Karpas-422 (cell line): ENCODE measurements around the gene GNE. TPM values are rescaled to one million over a fixed set of nuclear protein-coding genes. Genes with fewer than 3 reads are reported as not detected.
"Not testable (repeated sequence)": the region's sequence is repeated elsewhere in the genome, so short reads cannot be mapped to it uniquely, and the experiment has no call there.

Experiments
- DNase-seq: peaks from one replicate; pipeline ENCODE4 v3.0.0-alpha.2; 2015
- H2AFZ ChIP-seq: fragments of 200-600 bp; sonication (generic); 2 replicates; pipeline ENCODE4 v1.6.1; 2014; ENCODE audit warnings: antibody characterized with exemption, low read length, mixed read lengths
- H3K27ac ChIP-seq: fragments of 200-600 bp; sonication (generic); 2 replicates; pipeline ENCODE4 v1.5.1; 2014; ENCODE audit warnings: mild to moderate bottlenecking, low read length, moderate library complexity
- H3K27me3 ChIP-seq: fragments of 200-600 bp; sonication (generic); 2 replicates; pipeline ENCODE4 v1.6.1; 2014; ENCODE audit warnings: low read length, mixed read lengths
- H3K36me3 ChIP-seq: fragments of 200-600 bp; sonication (generic); 2 replicates; pipeline ENCODE4 v1.6.1; 2014; ENCODE audit warnings: low read length, mixed read lengths; ENCODE audit not compliant: insufficient read depth
- H3K4me1 ChIP-seq: fragments of 200-600 bp; sonication (generic); 2 replicates; pipeline ENCODE4 v1.6.1; 2014; ENCODE audit warnings: mild to moderate bottlenecking, low read length, mixed read lengths
- H3K4me2 ChIP-seq: fragments of 200-600 bp; sonication (generic); 2 replicates; pipeline ENCODE4 v1.6.1; 2014; ENCODE audit warnings: low read length, low read depth, mild to moderate bottlenecking; ENCODE audit not compliant: poor library complexity, severe bottlenecking
- H3K4me3 ChIP-seq: fragments of 200-600 bp; sonication (generic); 2 replicates; pipeline ENCODE4 v1.5.1; 2014; ENCODE audit warnings: mild to moderate bottlenecking, antibody characterized with exemption, low read length, mixed read lengths
- H3K79me2 ChIP-seq: fragments of 200-600 bp; sonication (generic); 2 replicates; pipeline ENCODE4 v1.6.1; 2014; ENCODE audit warnings: mild to moderate bottlenecking, low read length, mixed read lengths
- H3K9ac ChIP-seq: fragments of 200-600 bp; sonication (generic); 2 replicates; pipeline ENCODE4 v1.6.0; 2014; ENCODE audit warnings: low read length
- H3K9me2 ChIP-seq: fragments of 200-600 bp; sonication (generic), shearing (Covaris generic); replicated peaks from 2 replicates; pipeline ENCODE4 v1.6.0; 2014; ENCODE audit warnings: mild to moderate bottlenecking, low read length, moderate library complexity; ENCODE audit not compliant: insufficient read depth
- H3K9me3 ChIP-seq: fragments of 300-700, 200-600 bp; sonication (generic); 2 replicates; pipeline ENCODE4 v1.6.1; 2014; ENCODE audit warnings: low read length, mixed read lengths
- H4K20me1 ChIP-seq: fragments of 200-600 bp; sonication (generic); 2 replicates; pipeline ENCODE4 v1.6.1; 2014; ENCODE audit warnings: mild to moderate bottlenecking, antibody characterized with exemption, low read length, low read depth; ENCODE audit not compliant: insufficient read depth
- total RNA-seq: library from RNA; depleted of rRNA; stranded (reverse); fragments of >200 nt; shearing (Covaris generic); gene quantifications from 2 replicates; pipeline ENCODE4 v1.2.3, GENCODE V29; 2014; ENCODE audit warnings: low replicate concordance

GNE gene
- total RNA-seq, 1 experiment from 2014 or later, result 14.8 TPM

DNA sequence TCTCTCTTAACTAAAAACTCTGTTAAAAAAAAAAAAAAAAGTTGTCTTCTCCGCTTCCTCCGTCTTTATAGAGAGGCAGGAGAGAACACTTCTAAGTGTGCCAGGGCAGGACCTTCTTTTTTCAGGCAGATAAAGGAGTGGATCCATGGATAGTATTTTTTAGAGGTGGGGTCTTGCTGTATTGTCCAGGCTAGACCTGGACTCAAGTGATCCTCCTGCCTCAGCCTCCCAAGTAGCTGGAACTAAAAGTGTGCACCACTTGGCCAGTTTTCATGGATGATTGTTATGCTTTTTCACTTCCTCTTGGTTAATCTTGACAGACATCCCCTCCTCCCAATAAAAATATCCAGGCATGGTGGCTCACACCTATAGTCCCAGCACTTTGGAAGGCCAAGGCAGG lies 20.0 kb upstream of the GNE start:
- H3K9me3 ChIP-seq, result no peaks in the 10 kb centered on the region
- H4K20me1 ChIP-seq, result no peaks in the 10 kb centered on the region
- no peak for DNase-seq
- no peak overlapping the region for H3K4me2 ChIP-seq
- no peak overlapping the region for H3K4me3 ChIP-seq
- H2AFZ ChIP-seq, result no peak overlapping the region
- no peaks in the 10 kb centered on the region for H3K27me3 ChIP-seq
- H3K4me1 ChIP-seq, result no peaks in the 10 kb centered on the region
- no peak overlapping the region for H3K9ac ChIP-seq
- H3K27ac ChIP-seq, result no peak overlapping the region
- H3K36me3 ChIP-seq, result no peaks in the 10 kb centered on the region
- no peaks in the 10 kb centered on the region for H3K79me2 ChIP-seq
- no peaks in the 10 kb centered on the region for H3K9me2 ChIP-seq

DNA sequence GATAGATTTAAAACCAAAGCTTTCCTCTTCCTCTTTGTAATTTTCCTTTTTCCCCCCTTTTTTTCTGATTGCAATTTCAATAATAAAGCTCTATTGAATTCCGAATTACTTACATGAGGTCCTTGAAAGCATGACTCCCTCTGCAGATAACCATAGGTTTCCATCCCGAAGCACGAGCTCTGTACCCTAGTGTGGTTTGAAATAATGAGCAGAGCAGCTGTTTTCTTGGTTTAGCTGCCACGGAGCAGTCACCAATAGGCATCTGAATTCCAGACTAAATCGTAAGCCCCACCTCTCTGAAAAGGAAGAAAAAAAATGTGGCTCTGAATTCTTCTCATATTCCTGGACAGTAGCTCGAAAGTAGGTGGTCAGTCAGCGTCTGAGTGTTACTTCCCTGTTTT lies 18.5 kb upstream of the GNE start:
- no peaks in the 10 kb centered on the region for H3K4me1 ChIP-seq
- no peak overlapping the region for H3K9ac ChIP-seq
- H3K27ac ChIP-seq, result no peak overlapping the region
- H3K4me2 ChIP-seq, result no peak overlapping the region
- H3K9me3 ChIP-seq, result no peaks in the 10 kb centered on the region
- no peak overlapping the region for H3K4me3 ChIP-seq
- H3K27me3 ChIP-seq, result no peaks in the 10 kb centered on the region
- no peaks in the 10 kb centered on the region for H3K79me2 ChIP-seq
- no peaks in the 10 kb centered on the region for H3K36me3 ChIP-seq
- no peaks in the 10 kb centered on the region for H3K9me2 ChIP-seq
- no peak overlapping the region for H2AFZ ChIP-seq
- DNase-seq, result no peak
- H4K20me1 ChIP-seq, result no peaks in the 10 kb centered on the region

DNA sequence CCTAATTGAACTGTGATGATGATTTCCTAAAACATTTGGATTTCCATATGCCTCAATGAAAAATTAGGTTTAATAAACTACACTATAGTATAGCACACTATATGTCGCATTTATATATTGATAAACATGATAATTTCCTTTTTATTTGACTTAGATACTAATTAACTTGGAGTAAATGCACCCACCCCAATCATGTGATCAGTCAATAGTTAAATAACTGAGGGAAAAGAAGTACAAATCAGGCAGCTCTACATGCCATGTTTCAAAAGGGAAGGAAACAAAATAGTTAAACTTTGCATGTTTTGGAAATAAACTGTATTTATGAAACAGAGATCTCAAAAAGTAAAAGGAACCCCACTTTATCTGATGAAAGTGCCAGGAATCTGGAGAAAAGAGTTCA lies 18.0 kb upstream of the GNE start:
- H3K9ac ChIP-seq, result no peak overlapping the region
- no peaks in the 10 kb centered on the region for H3K4me1 ChIP-seq
- no peaks in the 10 kb centered on the region for H3K27me3 ChIP-seq
- no peaks in the 10 kb centered on the region for H3K9me2 ChIP-seq
- no peak overlapping the region for H2AFZ ChIP-seq
- DNase-seq, result no peak
- no peaks in the 10 kb centered on the region for H3K9me3 ChIP-seq
- H3K4me3 ChIP-seq, result no peak overlapping the region
- H3K36me3 ChIP-seq, result no peaks in the 10 kb centered on the region
- H3K27ac ChIP-seq, result no peak overlapping the region
- H4K20me1 ChIP-seq, result no peaks in the 10 kb centered on the region
- H3K4me2 ChIP-seq, result no peak overlapping the region
- no peaks in the 10 kb centered on the region for H3K79me2 ChIP-seq

DNA sequence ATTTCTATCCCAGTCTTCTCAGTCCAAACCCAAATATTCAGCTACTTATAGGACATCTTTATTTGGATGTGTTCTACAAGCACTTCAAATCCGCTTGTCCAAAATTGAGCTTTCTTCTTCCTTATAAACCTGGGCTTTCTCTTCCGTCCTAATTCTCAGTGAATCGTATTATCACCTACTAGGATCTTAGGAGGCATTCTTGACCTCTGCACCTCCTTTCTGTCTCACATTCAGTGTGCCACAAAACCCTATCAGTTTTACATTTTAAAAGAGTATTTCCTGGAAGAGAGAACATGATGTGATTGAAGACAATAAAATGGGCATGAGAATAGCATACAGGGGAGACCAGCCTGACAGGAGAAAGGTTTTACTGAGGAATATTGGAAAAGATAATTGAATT lies 16.8 kb upstream of the GNE start:
- no peaks in the 10 kb centered on the region for H3K4me1 ChIP-seq
- no peak overlapping the region for H3K9ac ChIP-seq
- no peaks in the 10 kb centered on the region for H3K9me2 ChIP-seq
- no peaks in the 10 kb centered on the region for H3K79me2 ChIP-seq
- H2AFZ ChIP-seq, result no peak overlapping the region
- no peak for DNase-seq
- no peak overlapping the region for H3K4me2 ChIP-seq
- H3K4me3 ChIP-seq, result no peak overlapping the region
- no peaks in the 10 kb centered on the region for H4K20me1 ChIP-seq
- H3K27ac ChIP-seq, result no peak overlapping the region
- no peaks in the 10 kb centered on the region for H3K36me3 ChIP-seq
- no peaks in the 10 kb centered on the region for H3K27me3 ChIP-seq
- H3K9me3 ChIP-seq, result no peaks in the 10 kb centered on the region

DNA sequence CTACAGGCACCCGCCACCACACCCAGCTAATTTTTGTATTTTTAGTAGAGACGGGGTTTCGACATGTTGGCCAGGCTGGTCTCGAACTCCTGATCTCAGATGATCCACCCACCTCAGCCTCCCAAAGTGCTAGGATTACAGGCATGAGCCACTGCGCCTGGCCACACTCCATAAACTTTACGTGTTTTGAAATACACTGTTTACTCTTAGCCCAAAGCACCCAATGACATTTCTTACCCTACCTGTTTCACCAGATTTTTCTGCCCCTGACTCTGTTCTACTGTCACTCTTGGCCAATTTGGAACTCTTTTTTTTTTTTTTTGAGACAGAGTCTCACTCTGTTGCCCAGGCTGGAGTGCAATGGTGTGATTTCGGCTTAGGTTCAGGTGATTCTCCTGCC lies 15.1 kb upstream of the GNE start:
- not testable (repeated sequence) for H2AFZ ChIP-seq, H3K9me3 ChIP-seq, H3K79me2 ChIP-seq, H3K4me2 ChIP-seq, H3K36me3 ChIP-seq, H3K4me3 ChIP-seq, H3K9me2 ChIP-seq, H4K20me1 ChIP-seq, DNase-seq, H3K27ac ChIP-seq, H3K4me1 ChIP-seq, H3K9ac ChIP-seq, H3K27me3 ChIP-seq

DNA sequence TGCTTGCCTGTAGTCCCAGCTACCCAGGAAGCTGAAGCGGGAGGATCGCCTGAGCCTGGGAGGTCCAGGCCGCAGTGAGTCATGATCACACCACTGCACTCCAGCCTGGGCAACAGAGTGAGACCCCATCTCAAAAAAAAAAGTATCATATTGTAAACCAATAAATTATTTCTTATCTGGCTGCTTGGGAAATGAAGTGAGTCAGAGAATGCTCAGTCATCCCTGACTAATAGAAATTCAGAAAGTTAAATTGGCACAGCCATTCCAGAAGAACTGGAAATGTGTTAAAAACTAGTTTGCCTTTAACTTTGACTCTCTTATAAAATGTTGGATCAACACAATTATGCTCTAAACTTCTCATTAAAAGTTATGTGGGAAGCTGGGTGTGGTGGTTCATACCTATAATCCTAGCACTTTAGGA lies 9.8 kb upstream of the GNE start:
- no peak for DNase-seq
- H3K36me3 ChIP-seq, result no peaks in the 10 kb centered on the region
- no peaks in the 10 kb centered on the region for H3K9me3 ChIP-seq
- no peak overlapping the region for H3K4me2 ChIP-seq
- H4K20me1 ChIP-seq, result no peaks in the 10 kb centered on the region
- H3K79me2 ChIP-seq, result no peaks in the 10 kb centered on the region
- H3K4me1 ChIP-seq, result no peaks in the 10 kb centered on the region
- no peak overlapping the region for H2AFZ ChIP-seq
- no peak overlapping the region for H3K9ac ChIP-seq
- H3K9me2 ChIP-seq, result no peaks in the 10 kb centered on the region
- H3K27me3 ChIP-seq, result no peaks in the 10 kb centered on the region
- no peak overlapping the region for H3K4me3 ChIP-seq
- H3K27ac ChIP-seq, result no peak overlapping the region

DNA sequence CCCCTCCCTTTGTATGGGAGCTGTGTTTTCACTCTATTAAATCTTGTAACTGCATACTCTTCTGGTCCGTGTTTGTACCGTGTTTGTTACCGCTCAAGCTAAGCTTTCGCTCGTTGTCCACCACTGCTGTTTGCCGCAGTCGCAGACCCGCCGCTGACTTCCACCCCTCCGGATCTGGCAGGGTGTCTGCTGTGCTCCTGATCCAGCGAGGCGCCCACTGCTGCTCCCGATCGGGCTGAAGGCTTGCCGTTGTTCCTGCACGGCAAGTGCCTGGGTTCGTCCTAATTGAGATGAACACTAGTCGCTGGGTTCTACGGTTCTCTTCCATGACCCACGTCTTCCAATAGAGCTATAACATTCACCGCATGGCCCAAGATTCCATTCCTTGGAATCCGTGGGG lies 6.6 kb upstream of the GNE start:
- no peak overlapping the region for H2AFZ ChIP-seq
- H3K27me3 ChIP-seq, result no peaks in the 10 kb centered on the region
- no peak for DNase-seq
- no peaks in the 10 kb centered on the region for H4K20me1 ChIP-seq
- no peak overlapping the region for H3K4me3 ChIP-seq
- H3K4me1 ChIP-seq, result no peaks in the 10 kb centered on the region
- no peaks in the 10 kb centered on the region for H3K36me3 ChIP-seq
- no peak overlapping the region for H3K27ac ChIP-seq
- no peaks in the 10 kb centered on the region for H3K9me2 ChIP-seq
- no peaks in the 10 kb centered on the region for H3K9me3 ChIP-seq
- H3K79me2 ChIP-seq, result no peaks in the 10 kb centered on the region
- no peak overlapping the region for H3K4me2 ChIP-seq
- H3K9ac ChIP-seq, result no peak overlapping the region

DNA sequence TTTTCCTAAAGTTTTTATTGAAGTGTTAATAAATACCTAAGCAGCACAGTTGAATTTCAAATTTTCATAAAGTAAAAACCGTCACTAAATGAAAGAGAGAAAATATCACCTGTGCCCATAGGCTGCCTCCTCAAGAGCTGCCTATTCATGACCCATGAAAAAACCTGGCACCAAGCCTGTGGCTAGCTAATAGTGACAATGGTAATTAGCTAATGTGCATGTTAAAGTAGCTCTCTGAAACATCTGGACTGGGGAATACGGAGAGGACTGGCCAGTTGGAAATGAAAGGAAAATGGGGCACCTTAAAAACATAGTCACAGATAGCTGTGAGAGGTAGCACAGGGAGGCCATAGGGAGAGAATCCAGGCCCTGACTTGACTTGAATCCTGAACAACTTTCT lies 5.4 kb upstream of the GNE start:
- Histone ChIP-seq H3K9me2 (no peaks in the 10 kb centered on the region), H3K4me1 (peaks cover 6% of the 10 kb centered on the region), H3K4me2 (no peak overlapping the region), H2AFZ (no peak overlapping the region), H3K79me2 (peaks cover 5% of the 10 kb centered on the region), H3K27ac (no peak overlapping the region), H3K36me3 (no peaks in the 10 kb centered on the region), H3K9me3 (no peaks in the 10 kb centered on the region), H3K9ac (no peak overlapping the region), H3K27me3 (no peaks in the 10 kb centered on the region), H3K4me3 (no peak overlapping the region), H4K20me1 (no peaks in the 10 kb centered on the region)
- DNase-seq, result peak; percentile 4

DNA sequence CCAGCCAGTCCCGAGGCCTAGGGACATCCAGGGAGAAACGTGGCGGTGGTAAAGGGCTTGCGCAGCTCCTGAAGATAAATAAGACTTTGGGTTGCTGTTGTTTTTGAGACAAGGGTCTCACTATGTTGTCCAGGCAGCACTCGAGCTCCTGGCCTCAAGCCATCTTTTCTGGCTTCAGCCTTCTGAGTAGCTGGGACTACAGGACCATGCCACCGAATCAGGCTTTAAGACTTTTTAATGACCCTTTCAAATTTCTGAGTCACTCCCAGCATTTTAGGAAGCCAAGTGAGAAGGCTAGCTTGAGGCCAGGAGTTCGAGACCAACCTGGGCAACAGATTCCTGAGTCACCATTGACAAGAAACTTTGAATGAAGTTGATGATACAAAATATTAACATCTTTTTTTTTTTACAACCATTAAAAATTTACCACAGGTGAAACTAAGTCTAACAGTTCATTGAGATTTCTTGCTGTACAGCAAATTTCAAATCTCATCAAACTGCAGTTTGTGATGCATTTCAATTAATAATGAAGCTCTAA lies 817 bp upstream of the GNE start:
- Histone ChIP-seq H3K4me1 (peaks cover 16% of the 10 kb centered on the region), H4K20me1 (no peaks in the 10 kb centered on the region), H3K27ac (peak overlapping the region; percentile 42; the same call in 1 of the 2 replicates), H3K4me3 (peak overlapping the region; percentile 89), H3K27me3 (no peaks in the 10 kb centered on the region), H3K4me2 (peak overlapping the region; percentile 85), H3K9ac (peak overlapping the region; percentile 91), H3K79me2 (peaks cover 40% of the 10 kb centered on the region), H2AFZ (peak overlapping the region; percentile 90; the same call in 1 of the 2 replicates), H3K9me3 (no peaks in the 10 kb centered on the region), H3K9me2 (no peaks in the 10 kb centered on the region), H3K36me3 (peaks cover 10% of the 10 kb centered on the region; the same call in 1 of the 2 replicates)
- peak; percentile 42 for DNase-seq
